Right lobe of liver (tissue), 6 donors: Measurements from ENCODE around the gene MDM1. TPM values are rescaled to one million over a fixed set of nuclear protein-coding genes. Genes with fewer than 3 reads are reported as not detected.

Experiments used
- ATAC-seq, 4 donors: fragments of 200-7000 bp; cut with Tn5 transposase; one replicate each; pipeline ENCODE4 v1.9.1; 2020; ENCODE audit warnings: mild to moderate bottlenecking in 4 of 4, moderate library complexity in 4 of 4
- DNase-seq, 3 donors: peaks; one replicate each; pipeline ENCODE4 v3.0.0-alpha.2; 2020
- H3K27ac ChIP-seq, 3 donors: fragments of 200-600 bp; one replicate each; pipeline ENCODE4 v1.8.0; 2022
- H3K27me3 ChIP-seq, 2 donors: fragments of 200-600 bp; one replicate each; pipeline ENCODE4 v1.8.0; 2022
- H3K36me3 ChIP-seq, 4 donors: fragments of 200-600 bp; sonication (generic) in 1 of 4; one replicate each; pipeline versions ENCODE4 v1.5.1 to v1.8.0; 2017 to 2022; ENCODE audit warnings: control low read depth in 1 of 4
- H3K4me1 ChIP-seq, 4 donors: fragments of 200-600 bp; sonication (generic) in 1 of 4; one replicate each; pipeline versions ENCODE4 v1.5.1 to v1.8.0; 2017 to 2022; ENCODE audit warnings: control low read depth in 1 of 4
- H3K4me3 ChIP-seq, 3 donors: fragments of 200-600 bp; one replicate each; pipeline ENCODE4 v1.8.0; 2022
- H3K9me3 ChIP-seq, 4 donors: fragments of 200-600 bp; sonication (generic) in 1 of 4; one replicate each; pipeline versions ENCODE4 v1.5.1 to v1.8.0; 2017 to 2022; ENCODE audit warnings: control low read depth in 1 of 4
- POLR2A ChIP-seq: fragments of 450-650 bp; IDR thresholded peaks from one replicate; pipeline ENCODE4 v1.6.1; 2017; ENCODE audit warnings: antibody characterized with exemption, mild to moderate bottlenecking
- whole genome bisulfite sequencing: methylation state at CpG from one replicate; pipeline ENCODE4 v1.1.6; 2018; ENCODE audit warnings: low coverage, low lambda C conversion rate; ENCODE audit not compliant: insufficient coverage; ENCODE audit errors: missing lambda C conversion rate; 5-methylcytosine and 5-hydroxymethylcytosine counted together
- intact Hi-C, 2 donors: fragments of 100-400 bp; cut with DNase I; formaldehyde crosslinking; loops; one replicate each; pipeline versions ENCODE4 v1.11.2 to v1.14.1; 2022
- total RNA-seq, 6 experiments: library from RNA; depleted of rRNA in 2 of 6; stranded (reverse); fragments of >200 nt in 2 of 6; fragmentation: NEBNext Ultra II Directional in 3 of 6; extraction: Animal tissue kit (Norgen Biotek cat#: 25700) in 3 of 6; gene quantifications; one replicate each; pipeline versions ENCODE4 v1.1.0 to v1.2.4, GENCODE V29; 2016 to 2023
- TF ChIP-seq, protein P1 (sequence below), 4 donors: fragments of 200-600 bp in 3 of 4; fragments of 450-650 bp in 1 of 4; IDR thresholded peaks; one replicate each; pipeline versions ENCODE4 v1.5.1 to v1.8.0; 2016 to 2022; ENCODE audit warnings: antibody characterized with exemption in 4 of 4, mild to moderate bottlenecking in 2 of 4
- donor health status: DM: no; HTN: yes; CAD: no.
- donor health status: DM: no; HTN: no; CAD: no.
- donor health status: DM: no; HTN: no; CAD: no.
- donor health status: DM: no; HTN: yes; CAD: no.
- donor health status: DM: no; HTN: yes; CAD: no.

The MDM1 gene
- total RNA-seq, 6 experiments from 2014 or later: 2.9 to 6.6 (median 4.1) TPM

DNA sequence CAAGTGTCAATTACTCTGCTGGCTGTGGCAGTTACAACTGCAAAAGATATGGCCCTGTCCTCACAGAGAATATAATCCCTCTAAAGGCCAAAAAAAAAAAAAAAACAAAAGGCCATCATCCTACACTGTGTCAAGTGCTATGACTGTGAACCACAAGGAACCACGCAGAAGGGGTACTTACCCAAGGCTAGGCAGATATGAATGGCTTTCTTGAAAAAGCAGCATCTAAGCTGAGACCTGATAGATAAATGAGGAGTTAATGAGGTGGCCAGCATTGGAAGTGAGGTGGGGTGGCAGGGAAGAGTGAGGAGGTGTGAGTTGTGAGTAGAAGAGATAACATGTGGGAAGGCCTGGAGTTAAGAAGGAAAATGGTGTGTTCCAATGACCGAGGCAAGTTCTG, 62.4 kb downstream of the MDM1 start:
- no peak for TF ChIP-seq POLR2A
- TF ChIP-seq, protein P1, sequence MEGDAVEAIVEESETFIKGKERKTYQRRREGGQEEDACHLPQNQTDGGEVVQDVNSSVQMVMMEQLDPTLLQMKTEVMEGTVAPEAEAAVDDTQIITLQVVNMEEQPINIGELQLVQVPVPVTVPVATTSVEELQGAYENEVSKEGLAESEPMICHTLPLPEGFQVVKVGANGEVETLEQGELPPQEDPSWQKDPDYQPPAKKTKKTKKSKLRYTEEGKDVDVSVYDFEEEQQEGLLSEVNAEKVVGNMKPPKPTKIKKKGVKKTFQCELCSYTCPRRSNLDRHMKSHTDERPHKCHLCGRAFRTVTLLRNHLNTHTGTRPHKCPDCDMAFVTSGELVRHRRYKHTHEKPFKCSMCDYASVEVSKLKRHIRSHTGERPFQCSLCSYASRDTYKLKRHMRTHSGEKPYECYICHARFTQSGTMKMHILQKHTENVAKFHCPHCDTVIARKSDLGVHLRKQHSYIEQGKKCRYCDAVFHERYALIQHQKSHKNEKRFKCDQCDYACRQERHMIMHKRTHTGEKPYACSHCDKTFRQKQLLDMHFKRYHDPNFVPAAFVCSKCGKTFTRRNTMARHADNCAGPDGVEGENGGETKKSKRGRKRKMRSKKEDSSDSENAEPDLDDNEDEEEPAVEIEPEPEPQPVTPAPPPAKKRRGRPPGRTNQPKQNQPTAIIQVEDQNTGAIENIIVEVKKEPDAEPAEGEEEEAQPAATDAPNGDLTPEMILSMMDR (IDR thresholded peaks at IDR 0.05): no peak
- no peak overlapping the region for H3K27ac ChIP-seq
- H3K4me3 ChIP-seq: no peak overlapping the region
- 89% methylated on average over 1 of the region's 2 CpGs for WGBS
- H3K36me3 ChIP-seq: no peaks in the 10 kb centered on the region
- DNase-seq (no peak), ATAC-seq (no peak)
- no peaks in the 10 kb centered on the region for H3K9me3 ChIP-seq
- no peaks in the 10 kb centered on the region for H3K4me1 ChIP-seq
- intact Hi-C loops: no loop called here
- no peaks in the 10 kb centered on the region for H3K27me3 ChIP-seq

- Histone ChIP-seq H3K4me1 (no peaks in the 10 kb centered on the region), H3K4me3 (no peak overlapping the region), H3K36me3 (no peaks in the 10 kb centered on the region), H3K27me3 (no peaks in the 10 kb centered on the region), H3K9me3 (no peaks in the 10 kb centered on the region), H3K27ac (no peak overlapping the region)
- intact Hi-C loops: no loop called here
- ATAC-seq (no peak), DNase-seq (no peak)
- no peak for TF ChIP-seq POLR2A
- TF ChIP-seq, protein P1 (IDR thresholded peaks at IDR 0.05): no peak
Measured at GRCh38 chr12:68268967-68269366, 63.2 kb downstream of the MDM1 start.

DNA sequence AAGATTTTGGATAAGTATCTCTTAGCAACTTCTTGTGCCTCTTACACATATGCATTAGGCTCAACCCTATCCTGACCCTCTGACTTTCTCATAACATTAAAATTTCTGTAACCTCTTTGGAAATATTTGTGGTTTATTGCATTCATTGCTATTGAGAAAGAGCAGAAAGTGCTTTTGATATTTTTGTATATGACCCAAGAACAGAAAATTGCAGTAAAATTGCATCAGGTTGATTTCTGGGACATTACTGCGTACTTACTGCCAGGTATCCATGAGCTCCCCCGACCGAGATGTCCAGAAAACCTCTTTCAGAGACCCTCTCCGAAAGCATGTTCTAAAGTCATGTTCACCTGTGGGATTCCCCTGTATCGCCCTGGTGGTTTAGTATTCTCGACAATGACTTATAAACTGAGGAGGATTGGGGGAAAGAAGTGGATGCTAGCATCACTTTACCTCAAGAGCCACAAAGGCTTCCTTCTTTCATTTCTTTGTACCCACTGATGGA, 64.2 kb downstream of the MDM1 start:
- no peaks in the 10 kb centered on the region for H3K9me3 ChIP-seq
- no peak for DNase-seq
- TF ChIP-seq, protein P1 (IDR thresholded peaks at IDR 0.05): no peak
- TF ChIP-seq POLR2A: no peak
- intact Hi-C loops: no loop called here
- no peak for ATAC-seq
- H3K27me3 ChIP-seq: no peaks in the 10 kb centered on the region
- H3K4me1 ChIP-seq: no peaks in the 10 kb centered on the region
- H3K4me3 ChIP-seq: no peak overlapping the region
- no peaks in the 10 kb centered on the region for H3K36me3 ChIP-seq
- no peak overlapping the region for H3K27ac ChIP-seq
- 75% methylated on average over 6 of the region's 6 CpGs for WGBS

- WGBS: 88% methylated on average over 2 of the region's 2 CpGs
- TF ChIP-seq, protein P1 (IDR thresholded peaks at IDR 0.05): no peak
- TF ChIP-seq POLR2A: no peak
- no peak for DNase-seq
- intact Hi-C loops: no loop called here
- Histone ChIP-seq H3K27ac (no peak overlapping the region), H3K9me3 (no peaks in the 10 kb centered on the region), H3K4me1 (no peaks in the 10 kb centered on the region), H3K27me3 (no peaks in the 10 kb centered on the region), H3K4me3 (no peak overlapping the region), H3K36me3 (no peaks in the 10 kb centered on the region)
- ATAC-seq: no peak
Measured at GRCh38 chr12:68264857-68265256, 67.3 kb downstream of the MDM1 start.
